Measurements from ENCODE around the gene PHACTR3. TPM values are rescaled to one million over a fixed set of nuclear protein-coding genes. Genes with fewer than 3 reads are reported as not detected.

Gene PHACTR3
- total RNA-seq, 1 experiment from 2014 or later = not detected

DNA sequence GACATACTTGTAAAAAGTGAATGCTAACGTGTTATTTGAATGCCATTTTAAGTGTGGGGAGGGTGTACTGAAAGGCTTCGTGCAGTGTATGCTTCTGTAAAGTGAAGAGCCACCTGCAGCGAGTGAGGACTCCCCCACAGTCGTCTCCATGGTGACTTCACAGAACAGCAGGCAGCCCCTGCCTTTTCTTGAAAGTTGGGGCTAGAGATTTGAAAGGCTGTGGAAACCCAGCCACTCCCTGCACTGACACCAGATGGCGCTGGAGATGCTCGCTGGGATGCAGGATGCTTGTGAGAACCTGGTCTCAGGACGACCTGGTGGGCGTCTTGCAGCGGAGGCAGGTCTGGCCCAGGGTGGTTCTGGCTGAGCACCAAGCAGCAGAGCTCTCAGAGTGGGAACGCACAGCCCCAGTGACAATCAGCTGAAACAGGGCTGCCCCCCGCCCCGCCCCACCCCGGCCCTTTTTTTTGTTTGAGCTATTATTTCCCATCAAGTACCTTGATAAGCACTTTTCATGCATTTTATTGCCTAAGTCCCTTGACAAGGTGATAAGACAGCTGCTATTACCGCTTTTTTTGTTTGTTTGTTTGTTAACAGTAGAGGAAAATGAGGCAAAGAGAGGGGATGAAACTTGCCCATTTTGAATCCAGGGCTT, 178.8 kb downstream of the PHACTR3 start:
- peak; percentile 45 for DNase-seq
- no peaks in the 10 kb centered on the region for H3K36me3 ChIP-seq
- no peaks in the 10 kb centered on the region for H3K27me3 ChIP-seq
- H3K4me3 ChIP-seq = no peak overlapping the region
- no peaks in the 10 kb centered on the region for H3K9me3 ChIP-seq

- DNase-seq = no peak
- no peaks in the 10 kb centered on the region for H3K36me3 ChIP-seq
- no peak overlapping the region for H3K4me3 ChIP-seq
- no peaks in the 10 kb centered on the region for H3K9me3 ChIP-seq
- no peaks in the 10 kb centered on the region for H3K27me3 ChIP-seq
Measured at GRCh38 chr20:59783641-59784010, 179.3 kb downstream of the PHACTR3 start.

DNA sequence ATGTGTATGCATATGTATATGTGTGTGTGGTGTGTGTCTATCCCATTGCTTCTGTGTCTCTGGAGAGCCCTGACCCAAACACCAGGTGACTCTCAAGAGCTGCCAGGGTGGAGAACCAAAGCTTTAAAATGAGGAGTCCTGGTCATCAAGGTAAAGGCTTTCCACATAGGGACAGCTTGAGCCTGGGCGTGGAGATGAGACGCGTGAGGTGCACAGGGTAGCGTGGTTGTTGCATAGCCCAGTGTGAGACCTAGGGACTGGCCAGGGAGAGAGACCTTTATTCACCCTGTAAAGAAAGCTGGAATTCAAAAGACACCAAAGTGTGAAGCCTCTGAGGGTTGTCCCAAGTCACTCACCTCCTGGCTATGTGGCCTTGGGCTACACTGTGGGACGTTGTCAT, 180.0 kb downstream of the PHACTR3 start:
- H3K27me3 ChIP-seq = no peaks in the 10 kb centered on the region
- no peak for DNase-seq
- H3K9me3 ChIP-seq = no peaks in the 10 kb centered on the region
- H3K36me3 ChIP-seq = no peaks in the 10 kb centered on the region
- H3K4me3 ChIP-seq = no peak overlapping the region

- no peaks in the 10 kb centered on the region for H3K27me3 ChIP-seq
Measured at GRCh38 chr20:59784791-59785668, 180.7 kb downstream of the PHACTR3 start.

GRCh38 chr20:59785669-59785959, 181.3 kb downstream of the PHACTR3 start:
- no peaks in the 10 kb centered on the region for H3K36me3 ChIP-seq
- no peaks in the 10 kb centered on the region for H3K27me3 ChIP-seq
- no peaks in the 10 kb centered on the region for H3K9me3 ChIP-seq
- H3K4me3 ChIP-seq = no peak overlapping the region
- no peak for DNase-seq

More at GRCh38 chr20:59784791-59785668, 180.7 kb downstream of the PHACTR3 start:
- Histone ChIP-seq H3K9me3 (no peaks in the 10 kb centered on the region), H3K36me3 (no peaks in the 10 kb centered on the region), H3K4me3 (no peak overlapping the region)
- no peak for DNase-seq

- Histone ChIP-seq H3K27me3 (no peaks in the 10 kb centered on the region), H3K9me3 (no peaks in the 10 kb centered on the region), H3K4me3 (no peak overlapping the region), H3K36me3 (no peaks in the 10 kb centered on the region)
- DNase-seq = no peak
Measured at GRCh38 chr20:59785986-59786795, 181.9 kb downstream of the PHACTR3 start.

- no peak for DNase-seq
Measured at GRCh38 chr20:59786801-59787537, 182.6 kb downstream of the PHACTR3 start.

GRCh38 chr20:59787538-59787890, 183.2 kb downstream of the PHACTR3 start:
- Histone ChIP-seq H3K9me3 (peaks cover 3% of the 10 kb centered on the region; the same call in 1 of the 2 replicates), H3K36me3 (no peaks in the 10 kb centered on the region), H3K27me3 (no peaks in the 10 kb centered on the region), H3K4me3 (no peak overlapping the region)
- no peak for DNase-seq

More at GRCh38 chr20:59786801-59787537, 182.6 kb downstream of the PHACTR3 start:
- no peaks in the 10 kb centered on the region for H3K9me3 ChIP-seq
- H3K27me3 ChIP-seq = no peaks in the 10 kb centered on the region
- H3K4me3 ChIP-seq = no peak overlapping the region
- no peaks in the 10 kb centered on the region for H3K36me3 ChIP-seq

GRCh38 chr20:59788196-59788735, 183.9 kb downstream of the PHACTR3 start:
- no peak overlapping the region for H3K4me3 ChIP-seq
- H3K36me3 ChIP-seq = no peaks in the 10 kb centered on the region
- DNase-seq = no peak

DNA sequence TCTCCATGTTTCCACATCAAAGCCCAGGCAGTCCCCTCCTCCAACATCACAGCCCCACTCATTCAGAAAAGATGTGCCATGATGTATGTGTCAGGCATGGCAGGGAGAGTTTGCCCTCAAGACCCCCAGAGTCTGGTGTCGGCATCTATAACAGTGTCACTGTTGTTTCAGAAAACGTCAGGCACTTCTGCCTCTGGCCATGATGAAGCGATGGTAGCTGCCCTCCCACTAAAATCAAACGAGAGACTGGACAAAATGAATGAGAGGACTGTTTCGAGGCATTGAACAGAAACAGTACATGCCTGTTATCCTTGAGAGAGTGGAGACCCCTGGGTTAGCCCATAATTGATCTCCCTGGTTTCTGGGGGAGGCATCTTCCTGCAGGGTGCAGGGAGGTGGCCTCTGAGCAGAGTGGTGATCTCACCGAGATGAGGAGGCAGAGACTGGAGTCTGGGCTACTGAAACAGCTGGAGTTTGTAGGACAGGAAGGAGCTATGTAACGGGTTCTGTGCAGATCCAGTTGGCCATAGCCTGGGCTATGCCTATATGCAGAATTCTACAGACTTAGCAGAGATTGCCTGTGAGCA, 184.6 kb downstream of the PHACTR3 start:
- H3K9me3 ChIP-seq = peaks cover 4% of the 10 kb centered on the region; the same call in 1 of the 2 replicates

More at GRCh38 chr20:59788196-59788735, 183.9 kb downstream of the PHACTR3 start:
- Histone ChIP-seq H3K9me3 (peaks cover 4% of the 10 kb centered on the region; the same call in 1 of the 2 replicates), H3K27me3 (no peaks in the 10 kb centered on the region)

DNA sequence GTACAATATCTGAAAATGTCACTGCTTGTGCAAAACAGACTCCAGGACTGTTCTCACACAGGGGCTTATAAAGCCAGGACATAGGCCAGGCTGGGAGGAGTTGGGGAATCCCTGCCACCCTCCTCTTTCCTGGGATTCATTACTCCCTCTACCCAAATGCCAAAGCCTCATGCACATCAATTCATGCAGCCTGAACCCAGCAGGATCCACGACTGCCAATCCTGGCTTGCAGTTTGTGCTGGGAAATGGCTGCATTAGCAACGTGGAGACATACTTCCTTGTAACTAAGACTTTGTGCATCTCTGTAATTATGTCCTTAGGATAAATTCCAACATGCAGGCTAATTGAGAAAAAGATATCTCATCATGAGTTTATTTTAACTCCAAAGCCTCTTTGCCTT, 185.3 kb downstream of the PHACTR3 start:
- no peak for DNase-seq
- no peak overlapping the region for H3K4me3 ChIP-seq
- H3K36me3 ChIP-seq = no peaks in the 10 kb centered on the region
- H3K9me3 ChIP-seq = peaks cover 4% of the 10 kb centered on the region
- no peaks in the 10 kb centered on the region for H3K27me3 ChIP-seq

More for the DNA sequence above, 184.6 kb downstream of the PHACTR3 start:
- Histone ChIP-seq H3K27me3 (no peaks in the 10 kb centered on the region), H3K36me3 (no peaks in the 10 kb centered on the region), H3K4me3 (no peak overlapping the region)
- DNase-seq = no peak

DNA sequence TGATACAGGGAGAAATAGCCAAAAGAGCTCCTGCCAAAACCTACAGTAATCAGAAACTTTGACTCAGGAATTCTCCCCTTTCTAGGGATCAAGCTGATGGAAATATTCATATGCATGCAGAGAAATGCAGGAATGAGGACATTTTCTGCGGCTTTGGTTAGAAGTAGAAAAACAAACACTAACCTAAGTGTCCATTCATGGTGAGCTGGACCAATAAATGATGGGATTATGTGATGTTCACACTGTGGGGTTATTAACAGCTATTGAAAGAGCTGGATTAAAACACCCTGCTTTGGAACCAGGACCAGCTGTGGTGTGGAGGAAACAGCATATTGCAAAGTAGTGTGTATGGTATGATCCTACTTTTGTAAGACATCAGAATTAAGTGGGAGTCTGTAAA, 186.0 kb downstream of the PHACTR3 start:
- no peaks in the 10 kb centered on the region for H3K36me3 ChIP-seq
- no peak for DNase-seq
- H3K4me3 ChIP-seq = no peak overlapping the region
- H3K27me3 ChIP-seq = no peaks in the 10 kb centered on the region
- H3K9me3 ChIP-seq = peaks cover 4% of the 10 kb centered on the region

- no peak for DNase-seq
- Histone ChIP-seq H3K9me3 (peaks cover 4% of the 10 kb centered on the region), H3K4me3 (no peak overlapping the region), H3K36me3 (no peaks in the 10 kb centered on the region), H3K27me3 (no peaks in the 10 kb centered on the region)
Measured at GRCh38 chr20:59792300-59792699, 188.0 kb downstream of the PHACTR3 start.

DNA sequence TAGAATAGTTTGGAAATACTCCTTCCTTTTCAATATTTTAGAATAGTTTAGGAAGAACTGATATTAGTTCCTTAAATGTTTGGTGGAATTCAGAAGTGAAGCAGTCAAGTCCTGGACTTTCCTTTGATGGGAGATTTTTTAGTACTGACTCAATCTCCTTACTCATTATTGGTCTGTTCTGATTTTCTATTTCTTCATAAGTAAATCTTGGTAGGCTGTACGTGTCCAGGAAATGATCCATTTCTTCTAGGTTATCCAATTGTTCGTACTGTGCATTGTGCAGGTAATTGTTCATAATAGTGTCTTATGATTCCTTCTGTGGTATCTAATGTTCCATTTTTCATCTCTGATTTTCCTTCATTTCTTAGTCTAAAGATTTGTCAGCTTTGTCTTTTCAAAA, 190.2 kb downstream of the PHACTR3 start:
- H3K4me3 ChIP-seq = no peak overlapping the region
- no peaks in the 10 kb centered on the region for H3K27me3 ChIP-seq
- H3K36me3 ChIP-seq = no peaks in the 10 kb centered on the region
- no peak for DNase-seq
- H3K9me3 ChIP-seq = peaks cover 4% of the 10 kb centered on the region

DNA sequence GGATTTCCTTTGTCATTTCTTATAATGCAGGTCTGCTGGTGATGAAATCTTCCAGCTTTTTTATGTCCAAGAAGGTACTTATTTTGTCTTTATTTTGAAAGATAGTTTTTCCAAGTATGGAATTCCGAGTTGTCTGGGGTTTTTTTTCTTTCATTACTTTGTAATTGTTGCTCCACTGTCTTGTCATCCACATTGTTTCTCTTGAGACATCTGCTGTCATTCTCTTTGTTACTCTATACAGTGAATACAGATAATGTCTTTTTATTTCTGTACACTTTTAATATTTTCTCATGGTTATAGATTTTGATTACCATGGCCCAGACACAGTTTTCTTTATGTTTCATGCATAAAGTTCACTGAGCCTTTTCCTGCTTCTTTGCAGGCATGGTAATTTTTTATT, 196.0 kb downstream of the PHACTR3 start:
- peaks cover 9% of the 10 kb centered on the region; the same call in 1 of the 2 replicates for H3K9me3 ChIP-seq
- no peaks in the 10 kb centered on the region for H3K36me3 ChIP-seq
- H3K27me3 ChIP-seq = no peaks in the 10 kb centered on the region
- no peak for DNase-seq
- no peak overlapping the region for H3K4me3 ChIP-seq

GRCh38 chr20:59802018-59802417, 197.7 kb downstream of the PHACTR3 start:
- peaks cover 9% of the 10 kb centered on the region; the same call in 1 of the 2 replicates for H3K9me3 ChIP-seq
- no peaks in the 10 kb centered on the region for H3K36me3 ChIP-seq
- no peak for DNase-seq
- no peaks in the 10 kb centered on the region for H3K27me3 ChIP-seq
- H3K4me3 ChIP-seq = no peak overlapping the region

Measured in MG63 (cell line).